NCI-H446 (cell line): Measurements from ENCODE around the gene CNOT2.

Experiments
- DNase-seq, 2 experiments: peaks; one replicate each; lab custom pipeline; 2025; lab: John Stamatoyannopoulos, UW

Gene CNOT2

DNA sequence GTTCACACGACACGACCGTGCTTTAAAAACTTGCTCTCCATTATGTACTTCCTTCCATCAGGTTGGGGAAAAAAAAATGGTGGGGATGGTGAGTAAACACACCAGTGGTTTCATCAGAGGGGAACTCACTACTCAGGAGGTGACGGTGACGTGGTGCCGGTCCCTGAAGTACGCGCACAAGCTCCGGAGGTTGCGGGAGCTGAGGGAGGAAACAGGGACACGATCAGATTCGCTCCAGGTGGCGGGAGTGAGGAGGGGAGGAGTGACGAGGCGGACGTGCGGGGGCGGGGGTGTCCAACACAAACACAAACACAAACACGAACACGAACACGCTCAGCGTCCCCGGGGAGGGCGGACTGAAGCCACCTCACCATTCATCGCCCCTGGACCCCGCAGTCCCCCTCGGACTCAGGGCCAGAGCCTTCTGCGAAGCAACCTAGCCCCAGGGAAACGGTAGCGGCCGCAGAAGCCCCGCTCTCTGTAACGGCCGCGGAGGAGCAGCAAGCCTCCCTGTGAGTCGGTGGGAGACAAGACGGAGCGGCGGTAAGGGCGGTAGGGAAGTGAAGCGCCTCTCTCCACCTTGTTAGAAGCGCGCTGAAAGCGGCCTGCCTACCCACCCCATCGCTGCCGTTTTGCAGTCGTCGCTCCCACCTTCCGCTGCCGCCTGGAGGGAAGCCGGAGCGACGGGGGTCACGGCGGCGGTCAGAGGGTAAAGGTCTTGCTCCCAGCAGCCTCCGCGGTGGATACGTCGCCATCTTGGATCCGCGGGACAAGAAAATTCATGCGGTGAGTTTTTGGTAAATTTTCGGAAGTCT is at the start of gene CNOT2:
TSS of gene CNOT2 (plus strand) at position 739 of the 815 bp plus-strand sequence. CDS start 34,794 bp downstream, outside the sequence.
- DNase-seq: peak; percentile 78

GRCh38 chr12:70194076-70194475 is 49.2 kb upstream of the CNOT2 start:
- no peak for DNase-seq

DNA sequence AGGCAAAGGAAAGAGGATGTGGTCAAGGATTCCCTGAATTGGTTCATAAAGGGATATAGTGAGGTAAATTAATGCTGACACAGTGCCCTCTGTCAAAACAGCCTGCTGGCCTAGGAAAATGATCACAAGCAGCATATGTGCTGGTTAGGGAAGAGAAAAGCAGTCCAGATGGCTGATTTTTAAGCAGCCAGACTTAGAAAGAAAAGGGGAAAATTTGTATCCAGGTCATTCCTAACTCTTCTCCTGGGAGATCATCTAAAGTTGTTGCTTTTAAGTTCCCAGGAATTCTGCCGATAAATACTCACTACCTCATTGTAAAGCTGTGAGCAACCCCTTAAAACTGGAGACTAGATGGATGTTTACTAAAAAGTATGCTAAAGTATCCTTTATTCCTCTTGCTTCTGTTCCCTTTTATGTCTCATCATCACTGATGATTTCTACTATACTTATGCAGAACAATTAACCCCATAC is 46.4 kb upstream of the CNOT2 start:
- DNase-seq: peak; percentile 26 to 64

GRCh38 chr12:70197345-70197744 is 45.9 kb upstream of the CNOT2 start:
- DNase-seq: peak in 1 of 2 experiments; percentile 20

- DNase-seq: no peak
Measured at GRCh38 chr12:70213707-70214106, 29.5 kb upstream of the CNOT2 start.

- DNase-seq: no peak
Measured at GRCh38 chr12:70214972-70215617, 28.1 kb upstream of the CNOT2 start.

DNA sequence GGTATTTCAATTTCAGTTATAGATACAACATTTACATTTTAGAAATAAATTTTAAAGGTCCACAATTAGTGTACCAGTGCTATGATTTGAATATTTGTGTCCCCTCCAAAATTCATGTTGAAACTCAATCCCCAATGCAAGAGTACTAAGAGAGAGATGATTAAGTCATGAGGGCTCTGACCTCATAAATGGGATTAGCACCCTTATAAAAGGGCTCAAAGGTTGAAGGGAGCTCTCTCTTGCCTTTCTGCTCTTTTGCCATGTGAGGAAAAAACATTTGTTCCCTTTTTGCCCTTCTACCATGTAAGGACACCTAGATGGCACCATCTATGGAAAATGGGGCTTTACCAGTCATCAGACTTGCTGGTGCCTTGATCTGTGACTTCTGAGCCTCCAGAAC is 25.8 kb upstream of the CNOT2 start:
- no peak for DNase-seq

DNA sequence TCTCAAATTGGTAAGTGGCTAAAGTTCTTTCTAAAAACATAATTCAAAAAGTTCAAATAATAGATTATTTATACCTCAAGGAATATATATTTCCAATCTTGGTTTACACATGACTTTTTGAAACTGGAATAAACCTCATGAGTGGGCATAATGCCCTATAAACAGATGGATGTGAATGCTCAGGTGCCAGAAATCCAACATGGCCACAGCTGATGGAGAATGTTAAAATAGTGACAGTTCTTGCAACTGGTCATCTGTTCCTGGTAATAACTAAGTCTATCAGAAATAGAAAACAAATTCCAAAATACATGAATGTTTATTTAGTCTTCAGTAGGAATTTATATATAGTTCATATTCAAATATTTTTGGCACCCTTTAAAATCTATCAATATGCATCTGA is 21.6 kb upstream of the CNOT2 start:
- DNase-seq: peak in 1 of 2 experiments; percentile 29

DNA sequence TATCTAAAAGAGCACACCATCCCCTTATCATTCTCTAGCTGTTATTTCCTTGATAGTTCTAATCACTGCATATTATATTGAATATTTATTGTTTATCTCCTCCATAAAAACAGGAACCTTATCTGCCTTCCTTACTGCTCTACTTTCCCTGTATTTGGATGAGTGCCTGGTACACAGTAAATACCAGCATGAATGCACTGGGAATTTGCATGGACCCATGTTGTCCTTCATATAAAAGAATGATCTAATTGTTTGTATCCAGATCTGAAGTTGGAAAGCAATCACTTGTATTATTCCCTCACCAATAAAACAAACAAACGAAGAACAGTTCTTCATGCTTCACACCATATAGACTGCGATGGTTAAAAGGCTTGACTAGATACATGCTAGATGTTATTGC is 15.3 kb upstream of the CNOT2 start:
- no peak for DNase-seq

GRCh38 chr12:70230934-70231606 is 12.2 kb upstream of the CNOT2 start:
- no peak for DNase-seq

GRCh38 chr12:70236990-70237389 is 6.2 kb upstream of the CNOT2 start:
- DNase-seq: no peak

DNA sequence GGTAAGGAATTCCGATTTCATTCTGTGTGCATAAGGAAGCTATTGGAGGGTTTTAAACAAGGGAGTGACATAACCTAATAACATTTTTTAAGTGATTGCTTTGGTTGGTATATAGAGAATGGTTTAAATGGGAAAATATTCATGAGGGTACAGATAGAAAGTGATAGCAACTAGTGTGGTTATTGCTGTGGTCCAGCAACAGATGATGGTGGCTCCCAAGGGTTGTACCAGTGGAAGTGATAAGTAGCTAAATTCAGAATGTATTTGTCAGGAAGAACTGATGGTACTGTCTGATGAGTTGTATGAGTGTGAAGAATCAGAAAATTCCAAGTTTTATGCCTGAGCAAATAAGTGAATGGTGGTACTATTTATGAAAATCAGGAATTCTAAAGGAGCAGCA is 2.6 kb upstream of the CNOT2 start:
- no peak for DNase-seq

DNA sequence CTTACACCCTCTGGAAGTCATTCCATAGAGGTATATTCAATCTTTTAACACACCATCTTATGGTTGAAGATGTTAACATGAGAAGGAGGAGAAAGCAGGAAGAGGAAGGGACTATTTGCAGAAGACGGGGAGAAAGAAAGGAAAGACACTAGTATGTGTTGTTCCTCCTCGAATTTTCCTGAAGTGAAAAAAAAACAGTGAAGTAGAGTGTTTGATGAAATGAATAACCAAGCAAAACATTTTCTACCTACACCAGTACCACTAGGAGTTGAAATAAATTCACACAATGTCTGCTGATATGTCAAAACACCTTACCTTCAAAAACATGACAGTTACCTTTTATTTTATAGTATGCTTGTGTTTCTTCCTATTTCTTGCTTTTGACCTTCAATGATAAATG is 1.4 kb upstream of the CNOT2 start:
- no peak for DNase-seq

DNA sequence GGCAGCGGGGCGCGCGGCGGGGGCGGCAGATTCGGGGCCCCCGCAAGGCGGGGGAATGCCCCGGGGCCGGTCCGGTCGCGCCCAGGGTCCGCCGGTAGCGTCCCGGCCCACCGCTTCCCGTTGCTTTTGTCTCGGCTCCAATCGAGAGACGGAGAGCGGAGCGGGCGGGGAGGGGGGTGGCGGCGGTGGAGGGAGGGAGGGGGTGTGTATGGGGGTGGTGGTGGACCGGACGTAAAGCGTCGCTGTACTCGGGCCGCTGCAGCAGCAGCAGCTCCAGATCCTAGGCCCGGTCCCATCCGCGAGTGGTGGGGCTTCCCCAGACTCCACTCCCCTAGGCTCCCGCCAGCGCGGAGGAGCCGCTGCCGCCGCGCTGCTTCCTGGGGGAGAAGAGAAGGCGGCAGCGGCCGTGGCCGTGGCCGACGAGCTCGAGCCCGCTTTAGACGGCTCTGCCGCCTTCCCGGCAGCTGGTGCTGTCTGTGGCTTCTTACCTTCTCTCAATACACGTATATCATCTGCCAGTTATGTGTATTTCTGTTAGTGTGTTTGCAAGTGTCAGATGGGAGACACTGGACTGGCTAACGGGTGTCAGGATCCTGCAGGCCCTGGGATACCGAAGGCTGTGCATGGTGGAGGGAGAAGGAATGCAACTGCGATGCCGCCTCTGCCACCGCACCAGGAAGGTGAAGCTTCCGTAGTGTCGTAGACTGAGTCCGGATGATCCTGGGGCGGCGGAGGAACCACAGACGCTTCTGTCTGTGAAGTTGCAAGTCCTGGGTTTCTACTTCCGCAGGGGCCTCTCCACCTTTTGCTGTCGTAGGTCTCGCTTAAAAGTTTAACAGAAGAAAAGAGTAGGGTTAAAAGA is 508 bp downstream of the CNOT2 start:
- peak; percentile 54 to 78 for DNase-seq

DNA sequence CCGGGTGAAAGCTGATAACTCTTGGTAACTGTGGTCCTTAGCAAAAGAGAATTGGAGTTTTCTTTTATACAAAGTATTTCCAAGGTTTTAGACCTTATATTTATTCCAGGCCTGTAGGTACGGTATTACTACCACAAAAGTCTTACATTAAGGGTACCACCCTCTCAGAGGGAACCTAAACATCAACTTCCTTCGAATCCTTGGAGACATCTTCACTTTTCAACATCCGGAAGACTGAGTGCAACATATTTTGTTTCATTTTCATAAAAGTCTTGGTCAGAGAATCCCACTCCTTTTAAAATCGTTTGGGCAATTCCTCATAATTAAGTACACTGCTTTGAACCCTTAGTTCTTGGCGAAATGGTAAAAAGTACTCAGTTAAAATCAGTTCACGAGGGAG is 1.2 kb downstream of the CNOT2 start:
- DNase-seq: no peak

DNA sequence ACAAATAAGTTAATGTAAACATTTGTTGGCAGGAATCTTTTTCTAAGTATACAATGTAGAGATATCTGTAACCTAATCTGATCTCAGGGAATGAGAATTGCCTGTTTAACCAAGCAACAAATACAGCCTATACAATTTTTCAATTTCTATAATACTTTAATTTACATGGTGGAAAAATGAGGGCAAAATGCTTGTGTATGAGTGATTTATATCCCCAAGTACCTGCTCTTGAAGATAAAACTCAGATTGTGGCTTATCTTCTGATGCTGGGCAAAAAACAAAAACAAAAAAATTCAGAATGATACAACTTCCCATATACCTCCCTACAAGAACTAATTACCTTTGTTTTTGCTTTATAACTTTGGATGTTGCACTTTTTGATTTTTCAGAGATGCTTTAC is 2.2 kb downstream of the CNOT2 start:
- no peak for DNase-seq

DNA sequence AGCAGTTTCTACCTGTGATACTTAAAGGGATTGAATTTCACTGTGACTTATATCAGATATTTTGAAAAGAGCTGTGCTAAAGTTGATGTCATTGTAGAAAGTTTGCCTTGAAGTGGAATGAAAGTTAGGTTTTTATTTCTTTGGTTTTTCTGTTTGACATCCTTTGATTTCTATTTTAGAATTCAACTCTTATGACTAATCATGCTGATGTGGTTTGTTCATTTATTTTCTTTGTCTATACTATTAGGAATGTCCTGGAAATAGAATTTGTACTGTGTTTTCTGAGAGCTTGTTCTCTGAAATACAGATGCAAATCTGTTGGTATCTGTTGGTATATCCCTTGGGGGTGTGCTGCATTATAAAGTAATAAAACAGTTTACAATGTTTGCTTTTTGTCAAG is 3.3 kb downstream of the CNOT2 start:
- DNase-seq: no peak

DNA sequence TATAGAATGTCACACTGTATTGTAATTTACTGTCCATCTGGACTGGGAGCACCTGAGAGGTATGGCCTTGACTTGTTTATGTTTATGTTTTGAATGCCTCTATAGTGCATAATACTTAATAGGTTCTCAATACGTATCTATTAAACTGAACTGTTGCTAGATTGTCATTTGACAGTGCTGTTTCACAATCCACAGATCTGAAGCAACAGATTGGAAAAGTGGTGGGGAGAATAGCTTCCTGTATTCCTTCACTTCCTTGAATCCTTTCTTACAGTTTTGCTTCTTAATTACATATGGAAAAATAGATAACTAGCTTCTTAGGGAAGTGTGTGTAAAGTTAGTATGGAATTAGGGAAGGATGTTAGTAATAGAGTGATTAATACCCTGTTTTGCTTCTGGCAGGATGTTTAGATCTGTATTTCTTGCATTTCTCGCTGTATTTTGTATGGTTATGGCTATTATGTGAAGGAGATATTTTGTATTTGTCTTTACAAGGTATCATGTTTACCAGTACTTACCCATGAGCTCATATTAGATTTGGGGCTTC is 4.5 kb downstream of the CNOT2 start:
- no peak for DNase-seq

- no peak for DNase-seq
Measured at GRCh38 chr12:70248876-70249275, 5.6 kb downstream of the CNOT2 start.

DNA sequence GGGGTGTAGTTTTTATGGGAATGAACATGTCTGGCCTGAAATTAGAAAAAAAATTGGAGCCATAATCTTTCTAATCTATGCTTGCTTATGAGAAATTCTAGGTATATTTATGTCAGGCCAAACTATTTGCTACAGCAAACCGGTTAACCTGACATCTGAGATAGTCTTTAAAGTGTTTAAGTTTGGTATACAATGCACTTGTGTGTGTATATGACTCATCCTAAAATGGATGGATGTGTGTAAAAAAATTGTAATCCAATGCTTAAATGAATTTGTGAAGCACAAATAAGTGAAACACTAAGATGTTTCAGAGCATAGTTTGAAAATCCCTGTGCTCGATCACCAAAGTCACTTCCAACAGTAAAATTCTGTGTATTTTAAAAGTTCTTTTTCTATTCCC is 6.7 kb downstream of the CNOT2 start:
- no peak for DNase-seq

DNA sequence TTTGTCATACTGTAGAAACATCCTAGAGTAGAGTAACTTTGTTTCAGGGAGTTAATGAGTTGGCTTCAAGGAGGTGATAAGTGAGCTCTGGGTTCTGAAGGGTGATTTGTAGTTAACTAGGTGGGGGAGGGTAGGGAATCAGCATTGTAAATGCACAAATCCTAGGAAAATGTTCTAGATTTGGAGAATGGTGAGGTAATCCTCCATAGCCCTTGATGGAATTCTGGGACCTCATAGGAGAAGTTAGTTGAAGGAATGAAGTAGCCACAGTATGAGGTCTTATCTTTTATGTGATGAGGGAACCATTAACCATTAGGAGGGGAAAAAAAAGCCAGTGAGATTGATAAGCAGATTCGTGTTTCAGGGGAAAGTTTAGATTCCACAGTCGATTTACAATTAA is 8.0 kb downstream of the CNOT2 start:
- no peak for DNase-seq

- DNase-seq: no peak
Measured at GRCh38 chr12:70251661-70252060, 8.4 kb downstream of the CNOT2 start.
